Gastrocnemius medialis (tissue), 4 donors: Measurements from ENCODE around the gene PRIM2. TPM values are rescaled to one million over a fixed set of nuclear protein-coding genes. Genes with fewer than 3 reads are reported as not detected.
A peak's percentile ranks its signal among the peaks of the same experiment; 100 is the strongest.

Experiments used
- ATAC-seq, 2 donors: fragments of 150-250 bp; one replicate each; pipeline ENCODE4 v1.9.1; 2016
- DNase-seq, 2 donors: peaks; one replicate each; pipeline ENCODE4 v3.0.0-alpha.2; 2019
- H3K27ac ChIP-seq, 4 donors: fragments of 200-600 bp; sonication (generic); 1 replicate in 1 of 4; 2 replicates in 3 of 4; pipeline ENCODE4 v1.5.1; 2016 to 2018; ENCODE audit warnings: mild to moderate bottlenecking in 2 of 4, moderate library complexity in 1 of 4
- H3K27me3 ChIP-seq, 3 donors: fragments of 200-600 bp; sonication (generic) in 2 of 3; 1 replicate in 1 of 3; 2 replicates in 2 of 3; pipeline versions ENCODE4 v1.5.1 to v1.6.0; 2016 to 2019; ENCODE audit warnings: mild to moderate bottlenecking in 1 of 3, moderate library complexity in 1 of 3
- H3K36me3 ChIP-seq, 2 donors: fragments of 200-600 bp; sonication (generic) in 1 of 2; one replicate each; pipeline ENCODE4 v1.5.1; 2017 to 2018
- H3K4me1 ChIP-seq, 2 donors: fragments of 200-600 bp; sonication (generic) in 1 of 2; one replicate each; pipeline ENCODE4 v1.5.1; 2016 to 2017; ENCODE audit warnings: mild to moderate bottlenecking in 2 of 2
- H3K4me3 ChIP-seq, 4 donors: fragments of 200-600 bp; sonication (generic) in 3 of 4; 1 replicate in 1 of 4; 2 replicates in 3 of 4; pipeline ENCODE4 v1.5.1; 2016 to 2019; ENCODE audit warnings: mild to moderate bottlenecking in 2 of 4
- H3K9me3 ChIP-seq, 3 donors: fragments of 200-600 bp; sonication (generic) in 2 of 3; 1 replicate in 1 of 3; 2 replicates in 2 of 3; pipeline ENCODE4 v1.5.1; 2016 to 2019
- CTCF ChIP-seq, 5 experiments: fragments of 450-650 bp in 3 of 5; fragments of 200-600 bp in 2 of 5; sonication (generic) in 2 of 5; IDR thresholded peaks in 4 of 5; conservative IDR thresholded peaks in 1 of 5; 1 replicate in 4 of 5; 2 replicates in 1 of 5; pipeline ENCODE4 v1.5.1; 2016 to 2019; ENCODE audit warnings: antibody characterized with exemption in 5 of 5, mild to moderate bottlenecking in 3 of 5, moderate library complexity in 3 of 5
- POLR2A ChIP-seq, 2 donors: fragments of 450-650 bp; IDR thresholded peaks; one replicate each; pipeline ENCODE4 v1.6.1; 2017; ENCODE audit warnings: antibody characterized with exemption in 2 of 2, mild to moderate bottlenecking in 2 of 2, moderate library complexity in 2 of 2
- in situ Hi-C, 4 donors: fragments of 200-750 bp; cut with MboI; loops; one replicate each; pipeline versions ENCODE4 v1.15.0 to v1.8.0; 2017; ENCODE audit warnings: low sequenced_read_pairs in 4 of 4
- intact Hi-C: fragments of 100-400 bp; cut with DNase I; formaldehyde crosslinking; loops from one replicate; pipeline ENCODE4 v1.15.1; 2023; ENCODE audit warnings: low total_unique reads
- total RNA-seq, 4 donors: library from RNA; depleted of rRNA; stranded (reverse); fragments of >200 nt; gene quantifications; one replicate each; pipeline versions ENCODE4 v1.1.0 to v1.2.3, GENCODE V29; 2016

Gene PRIM2
- total RNA-seq, 4 donors from 2014 or later = 1.9 to 4.8 (median 3.8) TPM

- no peaks in the 10 kb centered on the region for H3K9me3 ChIP-seq
- TF ChIP-seq CTCF (IDR thresholded peaks at IDR 0.05 in 4 of 5, conservative IDR thresholded peaks at IDR 0.05 in 1 of 5) (no peak), POLR2A (IDR thresholded peaks at IDR 0.05) (no peak)
- in situ Hi-C loops (no loop called here), intact Hi-C loops (no loop called here)
- ATAC-seq (peak in 1 of 2 donors; percentile 39), DNase-seq (peak in 1 of 2 donors; percentile 26)
- H3K36me3 ChIP-seq = no peaks in the 10 kb centered on the region
- no peaks in the 10 kb centered on the region for H3K4me1 ChIP-seq
- no peaks in the 10 kb centered on the region for H3K27me3 ChIP-seq
- H3K27ac ChIP-seq = no peak overlapping the region
- no peak overlapping the region for H3K4me3 ChIP-seq
Observed at GRCh38 chr6:57294862-57295445, 22.5 kb upstream of the PRIM2 start.

- ATAC-seq (no peak), DNase-seq (no peak)
- in situ Hi-C loops (no loop called here), intact Hi-C loops (no loop called here)
- H3K4me3 ChIP-seq = no peak overlapping the region
- no peaks in the 10 kb centered on the region for H3K36me3 ChIP-seq
- H3K4me1 ChIP-seq = no peaks in the 10 kb centered on the region
- no peaks in the 10 kb centered on the region for H3K9me3 ChIP-seq
- no peak overlapping the region for H3K27ac ChIP-seq
- no peaks in the 10 kb centered on the region for H3K27me3 ChIP-seq
- no peak for TF ChIP-seq POLR2A (IDR thresholded peaks at IDR 0.05)
- TF ChIP-seq CTCF (IDR thresholded peaks at IDR 0.05 in 4 of 5, conservative IDR thresholded peaks at IDR 0.05 in 1 of 5) = no peak
Observed at GRCh38 chr6:57297505-57297904, 19.9 kb upstream of the PRIM2 start.

- no peaks in the 10 kb centered on the region for H3K4me1 ChIP-seq
- H3K27ac ChIP-seq = no peak overlapping the region
- no peak overlapping the region for H3K4me3 ChIP-seq
- DNase-seq (no peak), ATAC-seq (no peak)
- TF ChIP-seq POLR2A (IDR thresholded peaks at IDR 0.05) = no peak
- no peak for TF ChIP-seq CTCF (IDR thresholded peaks at IDR 0.05 in 4 of 5, conservative IDR thresholded peaks at IDR 0.05 in 1 of 5)
- H3K9me3 ChIP-seq = no peaks in the 10 kb centered on the region
- intact Hi-C loops = no loop called here
- H3K27me3 ChIP-seq = no peaks in the 10 kb centered on the region
- in situ Hi-C loops = no loop called here
- H3K36me3 ChIP-seq = no peaks in the 10 kb centered on the region
Observed at GRCh38 chr6:57298741-57299140, 18.7 kb upstream of the PRIM2 start.

- DNase-seq (no peak), ATAC-seq (no peak)
- no peak overlapping the region for H3K4me3 ChIP-seq
- peaks cover 0 to 8% of the 10 kb centered on the region in 2 donors for H3K4me1 ChIP-seq
- no peaks in the 10 kb centered on the region for H3K27me3 ChIP-seq
- in situ Hi-C loops (loop anchor here in 3 of 4 donors (10.0 to 25.0 kb wide), 3 partner anchors 77 to 214 kb away; partner anchors contain the start of genes ZNF451 (in 2 of the 3) and RAB23 (in 1 of the 3)), intact Hi-C loops (no loop called here)
- no peaks in the 10 kb centered on the region for H3K36me3 ChIP-seq
- H3K9me3 ChIP-seq = no peaks in the 10 kb centered on the region
- H3K27ac ChIP-seq = no peak overlapping the region
- TF ChIP-seq CTCF (IDR thresholded peaks at IDR 0.05 in 4 of 5, conservative IDR thresholded peaks at IDR 0.05 in 1 of 5) (no peak), POLR2A (IDR thresholded peaks at IDR 0.05) (no peak)
Observed at GRCh38 chr6:57301757-57302156, 15.7 kb upstream of the PRIM2 start.
